Cardiac septum (tissue), 1 donor: Measurements from ENCODE around the gene KCNJ10. TPM values are rescaled to one million over a fixed set of nuclear protein-coding genes. Genes with fewer than 3 reads are reported as not detected.

Experiments
- DNase-seq: peaks from one replicate; pipeline ENCODE4 v3.0.0-alpha.2; 2020; ENCODE audit warnings: low spot score
- intact Hi-C: fragments of 100-400 bp; cut with DNase I; formaldehyde crosslinking; loops from one replicate; pipeline ENCODE4 v1.14.0; 2022
- total RNA-seq: library from RNA; stranded (reverse); fragmentation: NEBNext Ultra II Directional; extraction: Animal tissue kit (Norgen Biotek cat#: 25700); gene quantifications from one replicate; pipeline ENCODE4 v1.2.1, GENCODE V29; 2021
- donor health status: DM: no; HTN: no; CAD: no.

KCNJ10 gene
- total RNA-seq, 1 donor from 2014 or later: 0.05 TPM

GRCh38 chr1:159958719-159959380 lies 111.1 kb downstream of the KCNJ10 start:
- no peak for DNase-seq
- intact Hi-C loops: no loop called here

- peak; percentile 66 for DNase-seq
- intact Hi-C loops: no loop called here
Observed at GRCh38 chr1:159957824-159958268, 112.1 kb downstream of the KCNJ10 start.

- DNase-seq: no peak
- intact Hi-C loops: no loop called here
Observed at GRCh38 chr1:159955456-159955855, 114.5 kb downstream of the KCNJ10 start.

- intact Hi-C loops: no loop called here
- peak; percentile 60 for DNase-seq
Observed at GRCh38 chr1:159953536-159954515, 116.1 kb downstream of the KCNJ10 start, which contains the start of gene SLAMF9. SLAMF9 (minus strand) TSS chr1:159954237; CDS start chr1:159954137, 100 bp downstream.

- DNase-seq: peak; percentile 27
- intact Hi-C loops: no loop called here
Observed at GRCh38 chr1:159952932-159953331, 117.0 kb downstream of the KCNJ10 start.

- intact Hi-C loops: no loop called here
- no peak for DNase-seq
Observed at GRCh38 chr1:159951551-159951950, 118.4 kb downstream of the KCNJ10 start.

GRCh38 chr1:159951016-159951415 lies 118.9 kb downstream of the KCNJ10 start:
- intact Hi-C loops: no loop called here
- DNase-seq: no peak

GRCh38 chr1:159949981-159950381 lies 120.0 kb downstream of the KCNJ10 start:
- intact Hi-C loops: loop anchor here (5.0 kb wide), 1 partner anchor 153 kb away; no protein-coding TSS in a partner anchor
- DNase-seq: peak; percentile 61

- intact Hi-C loops: loop anchor here (5.0 kb wide), 1 partner anchor 152 kb away; no protein-coding TSS in a partner anchor
- peak; percentile 55 for DNase-seq
Observed at GRCh38 chr1:159949123-159949522, 120.8 kb downstream of the KCNJ10 start.

Other genes with a start within 250 kb of the KCNJ10 start
- gene SLAMF8, start 243.3 kb downstream of the KCNJ10 start, total RNA-seq: 1.5 TPM
- not detected for gene VSIG8, start 207.5 kb downstream of the KCNJ10 start, total RNA-seq
- 0.32 TPM for gene CFAP45, start 170.0 kb downstream of the KCNJ10 start, total RNA-seq
- gene TAGLN2, start 144.7 kb downstream of the KCNJ10 start, total RNA-seq: 103 TPM
- gene IGSF9, start 124.5 kb downstream of the KCNJ10 start, total RNA-seq: not detected
- not detected for gene SLAMF9, start 115.9 kb downstream of the KCNJ10 start, total RNA-seq
- gene PIGM, start 38.2 kb downstream of the KCNJ10 start, total RNA-seq: 2.3 TPM
- gene KCNJ9, start 11.4 kb upstream of the KCNJ10 start, total RNA-seq: not detected
- 29.7 TPM for gene IGSF8, start 28.5 kb upstream of the KCNJ10 start, total RNA-seq
- 147 TPM for gene ATP1A2, start 45.6 kb upstream of the KCNJ10 start, total RNA-seq
- 1.0 TPM for gene ATP1A4, start 81.4 kb upstream of the KCNJ10 start, total RNA-seq
- 57.8 TPM for gene CASQ1, start 120.4 kb upstream of the KCNJ10 start, total RNA-seq
- 317 TPM for gene PEA15, start 135.2 kb upstream of the KCNJ10 start, total RNA-seq
- 123 TPM for gene DCAF8, start 192.4 kb upstream of the KCNJ10 start, total RNA-seq
- gene PEX19, start 215.0 kb upstream of the KCNJ10 start, total RNA-seq: 68.9 TPM